Measurements from ENCODE around the gene TBC1D5.

DNA sequence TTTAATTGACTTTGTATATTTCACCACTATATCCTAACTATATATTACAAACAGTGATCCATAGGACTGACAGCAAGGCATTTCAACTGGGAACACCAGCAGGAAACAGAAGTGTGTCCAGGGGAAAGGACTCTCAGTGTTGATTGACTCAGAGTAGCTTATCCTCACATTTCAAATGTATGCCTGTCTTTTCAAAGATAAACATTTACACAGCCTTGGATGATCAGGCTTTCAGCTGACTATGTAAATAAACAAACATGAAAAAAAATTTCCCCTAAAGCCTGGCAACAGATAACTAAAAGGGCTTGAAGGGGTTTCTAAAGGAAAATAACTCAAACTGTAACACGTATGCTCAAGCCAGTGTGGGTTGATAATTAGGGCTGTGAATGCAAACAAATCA lies 321.8 kb downstream of the TBC1D5 start:
- no peak for TF ChIP-seq POLR2A (IDR thresholded peaks at IDR 0.05; ENCODE audit: low read length)
- no peak for TF ChIP-seq GATA1 (IDR thresholded peaks at IDR 0.05; ENCODE audit: low read depth, low read length)
